ENCODE results near the gene ODR4.
"Not testable (repeated sequence)": the region's sequence is repeated elsewhere in the genome, so short reads cannot be mapped to it uniquely, and the experiment has no call there.

Gene ODR4

GRCh38 chr1:186375152-186375928, at the start of gene ODR4, which contains the start of gene TPR:
Gene ODR4, plus strand, starts transcription at chr1:186375838. Its CDS starts 3,948 bp downstream, at chr1:186379786.
Gene TPR, minus strand, starts transcription at chr1:186375253. Its CDS starts 225 bp downstream, at chr1:186375028.
- DNase-seq = peak; percentile 99

GRCh38 chr1:186326009-186326408, 49.6 kb upstream of the ODR4 start:
- no peak for DNase-seq

GRCh38 chr1:186327331-186327730, 48.3 kb upstream of the ODR4 start:
- DNase-seq = no peak

- no peak for DNase-seq
Measured at GRCh38 chr1:186330758-186331157, 44.9 kb upstream of the ODR4 start.

- DNase-seq = no peak
Measured at GRCh38 chr1:186337554-186337953, 38.1 kb upstream of the ODR4 start.

GRCh38 chr1:186340772-186341171, 34.9 kb upstream of the ODR4 start:
- DNase-seq = no peak

- not testable (repeated sequence) for DNase-seq
Measured at GRCh38 chr1:186347837-186348691, 27.6 kb upstream of the ODR4 start.

GRCh38 chr1:186374303-186375151, 1.1 kb upstream of the ODR4 start:
- peak; percentile 60 for DNase-seq

GRCh38 chr1:186375929-186376319, 286 bp downstream of the ODR4 start:
- DNase-seq = no peak

GRCh38 chr1:186386725-186387383, 11.2 kb downstream of the ODR4 start:
- no peak for DNase-seq

GRCh38 chr1:186390925-186391324, 15.3 kb downstream of the ODR4 start:
- DNase-seq = no peak

- peak; percentile 4 for DNase-seq
Measured at GRCh38 chr1:186391841-186392240, 16.2 kb downstream of the ODR4 start.

GRCh38 chr1:186392711-186393110, 17.1 kb downstream of the ODR4 start:
- DNase-seq = not testable (repeated sequence)

GRCh38 chr1:186401446-186401845, 25.8 kb downstream of the ODR4 start:
- DNase-seq = not testable (repeated sequence)

GRCh38 chr1:186403632-186404031, 28.0 kb downstream of the ODR4 start:
- DNase-seq = no peak

- DNase-seq = peak; percentile 66
Measured at GRCh38 chr1:186404454-186405051, 28.9 kb downstream of the ODR4 start.

GRCh38 chr1:186409091-186409490, 33.5 kb downstream of the ODR4 start:
- no peak for DNase-seq

GRCh38 chr1:186413319-186413718, 37.7 kb downstream of the ODR4 start:
- no peak for DNase-seq

- DNase-seq = no peak
Measured at GRCh38 chr1:186418503-186418902, 42.9 kb downstream of the ODR4 start.

GRCh38 chr1:186420311-186420710, 44.7 kb downstream of the ODR4 start:
- no peak for DNase-seq

GRCh38 chr1:186420923-186421322, 45.3 kb downstream of the ODR4 start:
- DNase-seq = no peak

- DNase-seq = no peak
Measured at GRCh38 chr1:186421446-186421845, 45.8 kb downstream of the ODR4 start.
